Measurements from ENCODE around the gene MMP21.

Gene MMP21

DNA sequence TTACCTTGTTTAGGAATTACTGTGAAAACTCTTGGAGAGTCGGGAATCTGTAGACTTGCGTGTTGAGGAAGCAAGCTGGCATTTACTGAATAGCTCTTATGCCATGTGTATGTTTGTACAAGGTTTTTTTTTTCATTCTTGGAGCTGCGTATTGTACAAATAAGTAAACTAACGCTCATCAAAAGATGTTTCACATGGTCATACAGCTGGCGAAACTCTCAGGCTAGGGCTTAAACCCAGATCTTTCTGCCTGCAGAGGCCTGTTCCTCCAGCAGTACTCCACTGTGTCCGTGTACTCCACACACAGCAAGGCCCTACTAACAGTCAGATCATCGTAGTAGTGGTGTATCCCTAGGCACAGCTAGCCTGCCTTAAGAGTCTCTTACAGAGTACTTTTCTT is 48.7 kb downstream of the MMP21 start:
- in situ Hi-C loops (cut with MboI; ENCODE audit: low sequenced_read_pairs) = no loop called here
- H3K9me3 ChIP-seq = no peaks in the 10 kb centered on the region
- DNase-seq (ENCODE audit: low spot score in 2 of 2) = no peak
- no peaks in the 10 kb centered on the region for H3K4me1 ChIP-seq
- H3K36me3 ChIP-seq (replicated peaks) = peaks cover 91% of the 10 kb centered on the region
- H3K4me3 ChIP-seq = no peak overlapping the region
- no peaks in the 10 kb centered on the region for H3K27me3 ChIP-seq (ENCODE audit: low read depth)

DNA sequence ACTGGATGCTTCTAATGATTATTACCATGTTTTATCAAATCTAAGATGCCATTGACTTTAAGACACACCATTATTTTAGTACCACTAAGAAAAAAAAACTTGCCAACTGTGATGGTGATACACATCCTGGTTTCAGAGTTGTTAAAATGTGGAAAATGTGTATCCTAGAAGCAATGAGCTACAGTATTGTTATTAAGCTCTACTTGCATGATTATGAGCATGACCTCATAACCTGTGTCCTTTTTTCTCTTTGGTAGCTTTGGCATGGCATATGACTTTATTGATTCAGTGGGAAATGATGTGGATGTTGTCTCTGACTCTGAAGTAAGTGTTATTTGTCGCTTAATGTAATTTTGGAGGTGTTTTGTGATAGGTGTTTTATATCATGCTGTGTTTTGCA is 52.8 kb downstream of the MMP21 start:
- DNase-seq (ENCODE audit: low spot score in 2 of 2) = no peak
- Histone ChIP-seq H3K27me3 (ENCODE audit: low read depth) (no peaks in the 10 kb centered on the region), H3K4me1 (no peaks in the 10 kb centered on the region; the same call in 1 of the 2 replicates), H3K9me3 (peaks cover under 1% of the 10 kb centered on the region; the same call in 1 of the 2 replicates), H3K36me3 (replicated peaks) (peaks cover 65% of the 10 kb centered on the region), H3K4me3 (no peak overlapping the region)
- in situ Hi-C loops (cut with MboI; ENCODE audit: low sequenced_read_pairs) = loop anchor here (25.0 kb wide), 1 partner anchor 561 kb away; the partner anchor contains the start of gene CTBP2

DNA sequence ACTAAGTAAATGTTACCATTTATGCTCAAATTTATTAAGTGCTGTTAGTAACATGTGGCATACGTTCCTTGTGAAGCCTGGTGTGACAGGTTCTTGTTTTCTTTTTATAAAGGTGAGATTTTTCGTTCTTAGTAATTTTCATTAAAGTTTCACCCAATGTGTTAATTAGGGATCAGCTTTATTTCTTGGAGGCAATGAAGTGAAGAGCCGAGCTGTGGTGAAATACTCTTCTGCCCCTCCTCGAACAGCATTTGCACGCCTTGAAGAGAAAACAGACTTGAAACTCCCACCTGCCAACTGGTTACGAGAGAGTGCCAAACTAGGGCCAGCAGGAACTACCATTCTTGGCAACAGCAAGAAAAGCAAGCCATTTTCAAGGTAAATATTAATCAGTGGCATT is 54.6 kb downstream of the MMP21 start:
- H3K4me3 ChIP-seq = no peak overlapping the region; the same call in 1 of the 2 replicates
- H3K9me3 ChIP-seq = peaks cover 3% of the 10 kb centered on the region; the same call in 1 of the 2 replicates
- no peak for DNase-seq (ENCODE audit: low spot score in 2 of 2)
- H3K36me3 ChIP-seq (replicated peaks) = peaks cover 48% of the 10 kb centered on the region
- in situ Hi-C loops (cut with MboI; ENCODE audit: low sequenced_read_pairs) = loop anchor here (25.0 kb wide), 1 partner anchor 559 kb away; the partner anchor contains the start of gene CTBP2
- no peaks in the 10 kb centered on the region for H3K27me3 ChIP-seq (ENCODE audit: low read depth)
- H3K4me1 ChIP-seq = no peaks in the 10 kb centered on the region; the same call in 1 of the 2 replicates

DNA sequence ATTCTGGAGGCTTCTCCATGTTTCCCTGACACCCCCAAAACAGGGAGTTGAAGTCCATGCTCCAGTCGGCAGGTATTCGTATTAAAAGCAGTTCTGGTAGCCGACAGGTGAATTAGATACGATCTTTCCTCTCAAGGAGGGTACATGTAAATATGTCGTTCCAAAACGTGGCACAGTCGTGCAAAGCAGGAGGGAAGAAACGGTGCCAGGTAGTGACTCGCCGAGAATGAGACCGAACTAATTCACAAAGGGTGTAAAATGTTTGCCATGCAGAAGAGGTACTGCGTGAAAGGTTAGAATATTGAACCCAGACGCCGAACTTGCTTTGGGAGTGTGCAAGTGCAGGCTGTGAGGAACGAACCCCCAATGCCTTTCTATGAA is 55.6 kb downstream of the MMP21 start:
- in situ Hi-C loops (cut with MboI; ENCODE audit: low sequenced_read_pairs) = loop anchor here (25.0 kb wide), 1 partner anchor 558 kb away; the partner anchor contains the start of gene CTBP2
- H3K9me3 ChIP-seq = peaks cover 3% of the 10 kb centered on the region
- DNase-seq (ENCODE audit: low spot score in 2 of 2) = no peak
- no peaks in the 10 kb centered on the region; the same call in 1 of the 2 replicates for H3K4me1 ChIP-seq
- H3K27me3 ChIP-seq (ENCODE audit: low read depth) = no peaks in the 10 kb centered on the region
- peak overlapping the region; percentile 96 for H3K4me3 ChIP-seq
- peaks cover 40% of the 10 kb centered on the region for H3K36me3 ChIP-seq (replicated peaks)

DNA sequence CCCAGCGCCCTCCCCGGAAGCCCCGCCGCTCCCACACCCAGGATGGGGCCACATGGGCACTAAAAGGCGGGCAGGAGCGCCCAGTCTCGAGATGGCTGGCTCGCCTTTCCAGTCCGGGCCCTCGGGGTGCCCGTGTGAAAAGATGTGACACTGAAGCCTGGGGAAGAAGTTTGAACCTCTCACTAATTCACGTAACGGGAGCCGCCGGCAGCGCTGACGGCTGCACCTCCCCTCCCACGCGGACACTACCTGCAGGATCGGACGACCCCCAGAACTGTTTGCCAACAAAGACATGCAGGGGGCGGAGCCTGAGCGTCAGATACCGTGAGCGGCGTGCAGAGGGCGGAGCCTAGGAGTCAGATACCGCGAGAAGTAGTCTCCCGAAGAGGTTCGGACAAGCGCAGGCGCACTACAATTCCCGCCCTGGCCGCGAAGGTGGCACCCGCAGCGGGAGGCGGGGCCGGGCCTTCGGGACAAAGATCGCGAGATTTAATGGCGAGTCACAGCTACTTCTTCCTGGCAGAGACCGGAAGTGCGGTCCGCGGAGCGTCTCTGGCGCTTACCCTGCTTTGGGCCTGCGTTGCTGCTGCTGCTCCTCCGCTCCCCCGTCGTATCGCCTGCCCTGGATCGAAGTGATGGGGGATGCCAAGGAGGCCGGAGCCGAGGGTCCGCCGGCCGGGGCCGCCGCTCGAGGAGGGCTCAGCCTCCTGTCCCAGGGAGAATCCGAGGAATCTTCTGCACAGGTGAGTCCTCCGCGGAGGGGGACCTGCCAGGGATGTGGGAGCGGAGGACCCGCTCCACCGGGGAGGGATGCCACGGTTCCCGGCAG is 56.2 kb downstream of the MMP21 start, which contains the start of gene EDRF1:
Gene EDRF1 (plus strand): TSS at position 537 of the 829 bp plus-strand sequence. CDS start 99 bp downstream, at position 636.
- peaks cover 3% of the 10 kb centered on the region for H3K9me3 ChIP-seq
- in situ Hi-C loops (cut with MboI; ENCODE audit: low sequenced_read_pairs) = loop anchor here (25.0 kb wide), 1 partner anchor 557 kb away; the partner anchor contains the start of gene CTBP2
- peaks cover 34% of the 10 kb centered on the region for H3K36me3 ChIP-seq (replicated peaks)
- no peaks in the 10 kb centered on the region; the same call in 1 of the 2 replicates for H3K4me1 ChIP-seq
- H3K4me3 ChIP-seq = peak within 1 kb of the TSS; percentile 96
- no peaks in the 10 kb centered on the region for H3K27me3 ChIP-seq (ENCODE audit: low read depth)
- DNase-seq (ENCODE audit: low spot score in 2 of 2) = peak; percentile 98 to 99
